Lower leg skin (tissue), 4 donors: ENCODE measurements around the gene TAS2R1. TPM values are rescaled to one million over a fixed set of nuclear protein-coding genes. Genes with fewer than 3 reads are reported as not detected.

Experiments used
- DNase-seq, 2 donors: peaks; one replicate each; pipeline ENCODE4 v3.0.0-alpha.2; 2019; ENCODE audit warnings: low spot score in 2 of 2
- H3K4me3 ChIP-seq: fragments of 200-600 bp; sonication (generic); 2 replicates; pipeline ENCODE4 v1.5.1; 2017; ENCODE audit warnings: mild to moderate bottlenecking, low read depth; ENCODE audit not compliant: poor library complexity, severe bottlenecking
- POLR2A ChIP-seq, 2 donors: fragments of 450-650 bp; IDR thresholded peaks; one replicate each; pipeline ENCODE4 v1.6.1; 2016 to 2017; ENCODE audit warnings: antibody characterized with exemption in 2 of 2, mild to moderate bottlenecking in 1 of 2, moderate library complexity in 1 of 2
- WGBS, 2 donors: methylation state at CpG; one replicate each; pipeline ENCODE4 v1.1.5; 2018; 5-methylcytosine and 5-hydroxymethylcytosine counted together
- intact Hi-C: fragments of 100-400 bp; cut with DNase I; formaldehyde crosslinking; loops from one replicate; pipeline ENCODE4 v1.15.0; 2023; ENCODE audit warnings: low total_unique reads
- total RNA-seq, 4 donors: library from RNA; depleted of rRNA; stranded (reverse); fragments of >200 nt; gene quantifications; one replicate each; pipeline ENCODE4 v1.1.0, GENCODE V29; 2016
- TF ChIP-seq, protein P1 (sequence below), 3 donors: fragments of 450-650 bp; IDR thresholded peaks; one replicate each; pipeline ENCODE4 v1.5.1; 2016; ENCODE audit warnings: antibody characterized with exemption in 3 of 3, mild to moderate bottlenecking in 3 of 3, moderate library complexity in 2 of 3

TAS2R1 gene
- total RNA-seq, 4 donors from 2014 or later = not detected

DNA sequence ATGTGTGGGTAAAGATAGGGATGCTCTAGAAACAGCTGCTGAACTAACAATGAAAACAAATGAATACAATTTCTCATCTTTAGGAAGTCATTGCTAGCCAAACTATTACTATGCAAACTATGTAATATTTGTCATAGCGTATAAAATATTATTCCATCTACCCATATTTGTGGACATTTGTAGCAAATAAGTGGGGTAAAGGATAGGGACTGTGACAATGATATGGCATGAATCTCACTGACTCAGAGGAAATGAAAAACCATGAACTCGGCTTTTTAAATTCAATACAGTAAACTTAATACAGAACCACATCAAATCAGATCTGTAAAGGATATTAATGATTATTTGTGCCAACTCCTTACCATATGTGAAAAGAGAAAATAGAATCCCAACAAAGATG lies 16.7 kb upstream of the TAS2R1 start:
- TF ChIP-seq POLR2A (IDR thresholded peaks at IDR 0.05) = no peak
- intact Hi-C loops = no loop called here
- WGBS, 2 donors = 85 to 88% methylated on average over 2 of the region's 2 CpGs
- no peak for DNase-seq
- H3K4me3 ChIP-seq = no peak overlapping the region

DNA sequence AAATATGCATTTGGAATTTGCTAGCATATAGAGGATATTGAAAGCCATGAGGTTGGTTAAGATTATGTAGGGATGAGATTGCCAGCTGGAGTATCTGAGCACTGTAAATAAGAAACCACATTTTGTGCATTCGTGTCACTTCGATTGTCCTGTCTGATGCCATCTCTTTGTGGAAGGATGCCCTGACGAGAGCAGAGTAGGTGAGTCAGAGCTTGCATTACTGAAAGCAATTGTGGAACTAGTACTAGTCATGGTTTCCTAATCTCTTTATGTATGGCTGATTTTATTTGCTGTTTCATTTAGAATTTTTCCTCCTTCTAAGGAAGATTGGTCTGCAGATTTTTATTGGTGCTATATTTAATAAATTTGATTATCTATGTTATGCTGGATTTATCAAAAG lies 14.5 kb upstream of the TAS2R1 start:
- intact Hi-C loops = no loop called here
- TF ChIP-seq, protein P1, sequence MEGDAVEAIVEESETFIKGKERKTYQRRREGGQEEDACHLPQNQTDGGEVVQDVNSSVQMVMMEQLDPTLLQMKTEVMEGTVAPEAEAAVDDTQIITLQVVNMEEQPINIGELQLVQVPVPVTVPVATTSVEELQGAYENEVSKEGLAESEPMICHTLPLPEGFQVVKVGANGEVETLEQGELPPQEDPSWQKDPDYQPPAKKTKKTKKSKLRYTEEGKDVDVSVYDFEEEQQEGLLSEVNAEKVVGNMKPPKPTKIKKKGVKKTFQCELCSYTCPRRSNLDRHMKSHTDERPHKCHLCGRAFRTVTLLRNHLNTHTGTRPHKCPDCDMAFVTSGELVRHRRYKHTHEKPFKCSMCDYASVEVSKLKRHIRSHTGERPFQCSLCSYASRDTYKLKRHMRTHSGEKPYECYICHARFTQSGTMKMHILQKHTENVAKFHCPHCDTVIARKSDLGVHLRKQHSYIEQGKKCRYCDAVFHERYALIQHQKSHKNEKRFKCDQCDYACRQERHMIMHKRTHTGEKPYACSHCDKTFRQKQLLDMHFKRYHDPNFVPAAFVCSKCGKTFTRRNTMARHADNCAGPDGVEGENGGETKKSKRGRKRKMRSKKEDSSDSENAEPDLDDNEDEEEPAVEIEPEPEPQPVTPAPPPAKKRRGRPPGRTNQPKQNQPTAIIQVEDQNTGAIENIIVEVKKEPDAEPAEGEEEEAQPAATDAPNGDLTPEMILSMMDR (IDR thresholded peaks at IDR 0.05) = no peak
- TF ChIP-seq POLR2A (IDR thresholded peaks at IDR 0.05) = no peak
- 83 to 87% methylated on average over 3 of the region's 3 CpGs for WGBS, 2 donors

DNA sequence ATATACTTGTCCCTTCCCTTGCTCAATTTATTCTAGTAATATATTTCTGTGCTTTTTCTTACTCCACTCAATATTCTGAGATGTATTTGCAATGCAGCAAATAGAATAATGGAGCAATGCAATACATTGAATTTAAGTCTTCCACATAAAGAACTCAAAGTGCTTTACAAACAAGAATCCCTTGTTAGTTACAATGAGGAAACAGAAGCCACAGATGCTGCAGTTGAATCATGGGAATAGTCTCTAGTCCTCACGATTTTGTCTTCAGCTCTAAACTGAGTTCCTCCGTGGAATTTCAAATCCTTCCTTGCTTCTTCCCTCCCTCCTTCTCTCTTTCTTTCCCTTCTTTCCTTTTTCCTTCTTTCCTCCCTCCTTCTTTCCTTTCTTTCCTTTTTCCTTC lies 12.5 kb upstream of the TAS2R1 start:
- intact Hi-C loops = no loop called here
- H3K4me3 ChIP-seq = no peak overlapping the region
- 56 to 63% methylated on average over 2 of the region's 2 CpGs for WGBS, 2 donors
- TF ChIP-seq POLR2A (IDR thresholded peaks at IDR 0.05) = no peak
- TF ChIP-seq, protein P1 (IDR thresholded peaks at IDR 0.05) = no peak
- DNase-seq = no peak

More for the DNA sequence above, 14.5 kb upstream of the TAS2R1 start:
- no peak overlapping the region for H3K4me3 ChIP-seq
- DNase-seq = no peak

DNA sequence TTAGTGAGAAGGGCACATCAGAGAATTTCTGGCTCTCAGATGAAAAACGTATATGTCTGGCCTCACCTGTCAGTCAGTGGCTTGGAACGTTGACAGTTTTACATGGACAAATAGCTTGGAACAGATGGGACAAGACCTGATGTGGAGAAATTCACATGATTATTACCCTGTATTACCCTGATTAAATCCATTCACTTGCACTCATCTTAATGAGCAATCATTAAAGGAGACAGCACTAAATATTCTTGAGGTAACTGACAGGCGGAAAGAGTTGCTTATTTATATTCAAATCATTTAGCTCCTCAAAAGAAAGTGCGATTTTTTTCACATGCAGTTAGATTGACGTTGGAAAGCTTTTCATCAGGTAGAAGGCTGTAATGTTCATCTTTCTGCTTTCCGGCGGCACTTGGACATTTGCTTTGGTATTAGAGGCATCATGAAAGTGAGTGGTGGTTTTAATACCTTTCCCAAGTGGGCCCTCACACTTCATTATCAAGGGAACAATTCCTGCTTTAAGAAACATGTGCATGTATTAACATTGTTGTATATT lies 11.7 kb upstream of the TAS2R1 start:
- intact Hi-C loops = no loop called here
- 68 to 70% methylated on average over 7 of the region's 7 CpGs for whole genome bisulfite sequencing, 2 donors
- TF ChIP-seq, protein P1 (IDR thresholded peaks at IDR 0.05) = no peak
- TF ChIP-seq POLR2A (IDR thresholded peaks at IDR 0.05) = no peak
- no peak for DNase-seq
- H3K4me3 ChIP-seq = no peak overlapping the region

DNA sequence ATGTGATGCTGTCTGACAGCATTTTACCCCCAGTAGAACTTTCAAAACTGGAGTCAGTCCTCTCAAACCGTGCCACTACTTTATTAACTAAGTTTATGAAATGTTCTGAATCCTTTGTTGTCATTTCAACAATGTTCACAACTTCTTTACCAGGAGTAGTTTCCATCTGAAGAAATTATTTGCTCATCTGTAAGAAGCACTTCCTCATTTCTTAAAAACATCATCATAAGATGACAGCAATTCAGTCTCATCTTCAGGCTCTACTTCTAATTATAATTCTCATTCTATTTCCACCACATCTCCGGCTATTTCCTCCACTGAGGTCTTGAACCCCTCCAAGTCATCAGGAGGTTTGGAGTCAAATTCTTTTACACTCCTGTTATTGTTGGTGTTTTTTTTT lies 2.3 kb upstream of the TAS2R1 start:
- H3K4me3 ChIP-seq = no peak overlapping the region
- 73 to 76% methylated on average over 2 of the region's 2 CpGs for WGBS, 2 donors

DNA sequence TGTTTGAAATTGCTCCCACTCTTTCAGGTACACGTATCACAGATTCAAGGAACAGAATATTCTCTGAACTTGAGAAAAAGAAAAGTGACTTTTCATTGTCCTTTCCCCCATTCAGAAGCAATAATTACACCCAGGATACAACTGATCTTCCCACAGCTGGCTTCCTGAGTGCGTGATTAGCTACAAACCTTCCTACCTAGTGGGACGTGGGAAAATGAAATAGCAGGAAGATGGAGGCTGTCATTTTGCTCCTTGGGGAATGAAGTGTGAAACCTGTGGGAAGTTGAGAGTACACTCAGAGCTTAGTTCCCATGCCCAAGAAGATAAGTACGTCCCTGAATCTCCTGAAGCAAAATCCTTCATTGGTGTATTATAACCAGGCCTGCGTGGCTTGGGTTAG lies 2.6 kb downstream of the TAS2R1 start:
- intact Hi-C loops = no loop called here
- WGBS, 2 donors = 78 to 84% methylated on average over 5 of the region's 5 CpGs
- DNase-seq = no peak
- TF ChIP-seq POLR2A (IDR thresholded peaks at IDR 0.05) = no peak
- TF ChIP-seq, protein P1 (IDR thresholded peaks at IDR 0.05) = no peak
- no peak overlapping the region for H3K4me3 ChIP-seq

More for the DNA sequence above, 2.3 kb upstream of the TAS2R1 start:
- no peak for DNase-seq
- intact Hi-C loops = no loop called here
- TF ChIP-seq, protein P1 (IDR thresholded peaks at IDR 0.05) = no peak
- no peak for TF ChIP-seq POLR2A (IDR thresholded peaks at IDR 0.05)
